ENCODE results near the gene TMTC4.

- TF ChIP-seq CTCF (IDR thresholded peaks at IDR 0.05) (no peak), POLR2A (IDR thresholded peaks at IDR 0.05) (no peak)
These were observed 30.2 kb downstream of the TMTC4 start for GRCh38 chr13:100644371-100644770.

Measured in tibial nerve (tissue), 3 donors.